B cell (primary cell): ENCODE data around the gene CD300LG. TPM values are rescaled to one million over a fixed set of nuclear protein-coding genes. Genes with fewer than 3 reads are reported as not detected.

Experiments
- ATAC-seq: fragments of 200-7000 bp; cut with Tn5 transposase; one replicate; pipeline ENCODE4 v1.10.0; 2021; ENCODE audit warnings: low read depth, mild to moderate bottlenecking, moderate number of reproducible peaks, moderate library complexity
- CTCF ChIA-PET: fragments of 350-600 bp; sonication (Branson Sonifier 250); formaldehyde crosslinking; loops from one replicate; lab custom pipeline; 2021; ENCODE audit warnings: antibody characterized with exemption, inconsistent platforms; lab: Charles Lee
- POLR2A ChIA-PET: fragments of 350-600 bp; sonication (Branson Sonifier 250); formaldehyde crosslinking; loops from one replicate; lab custom pipeline; 2021; ENCODE audit warnings: antibody characterized with exemption; lab: Charles Lee
- DNase-seq: peaks from one replicate; pipeline ENCODE4 v3.0.0; 2013
- H2AFZ ChIP-seq: 2 replicates; pipeline ENCODE4 v1.6.1; 2012; ENCODE audit warnings: mild to moderate bottlenecking, low read depth, low read length; ENCODE audit not compliant: insufficient read depth, poor library complexity, severe bottlenecking
- H3K27ac ChIP-seq, 2 donors: 1 replicate in 1 of 2; 2 replicates in 1 of 2; pipeline ENCODE4 v1.5.1; 2012 to 2013; ENCODE audit warnings: low read length in 2 of 2, mild to moderate bottlenecking in 2 of 2, moderate library complexity in 1 of 2
- H3K27me3 ChIP-seq, 4 experiments: fragments of 200-600 bp in 1 of 4; sonication (generic) in 1 of 4; replicated peaks in 1 of 4; 1 replicate in 2 of 4; 2 replicates in 2 of 4; pipeline versions ENCODE4 v1.6.1 to v1.7.0; 2013 to 2016; ENCODE audit warnings: low read length in 3 of 4, mild to moderate bottlenecking in 2 of 4, mixed read lengths in 1 of 4, moderate library complexity in 1 of 4; ENCODE audit not compliant: insufficient read depth in 4 of 4, control insufficient read depth in 3 of 4; ENCODE audit errors: control extremely low read depth in 1 of 4
- H3K36me3 ChIP-seq, 2 experiments: replicated peaks in 1 of 2; 1 replicate in 1 of 2; 2 replicates in 1 of 2; pipeline versions ENCODE4 v1.6.1 to v1.7.1; 2013; ENCODE audit warnings: low read length in 1 of 2; ENCODE audit not compliant: insufficient read depth in 2 of 2, control insufficient read depth in 1 of 2; ENCODE audit errors: control extremely low read depth in 1 of 2, extremely low read depth in 1 of 2
- H3K4me1 ChIP-seq, 2 donors: fragments of 200-600 bp in 1 of 2; sonication (generic) in 1 of 2; 1 replicate in 1 of 2; 2 replicates in 1 of 2; pipeline versions ENCODE4 v1.5.1 to v1.6.1; 2013 to 2017; ENCODE audit warnings: low read length in 2 of 2; ENCODE audit not compliant: control insufficient read depth in 2 of 2, insufficient read depth in 2 of 2
- H3K4me2 ChIP-seq: replicated peaks from 2 replicates; pipeline ENCODE3; 2012; ENCODE audit warnings: mild to moderate bottlenecking, low read depth, low read length; ENCODE audit not compliant: poor library complexity, severe bottlenecking
- H3K4me3 ChIP-seq, 5 experiments: fragments of 200-600 bp in 1 of 5; sonication (generic) in 1 of 5; 1 replicate in 3 of 5; 2 replicates in 2 of 5; pipeline versions ENCODE4 v1.5.1 to v1.7.0; 2011 to 2016; ENCODE audit warnings: low read length in 4 of 5, mild to moderate bottlenecking in 4 of 5, low read depth in 2 of 5, control low read depth in 1 of 5, moderate library complexity in 1 of 5; ENCODE audit not compliant: insufficient read depth in 1 of 5; ENCODE audit errors: control extremely low read depth in 1 of 5, extremely low read depth in 1 of 5
- H3K79me2 ChIP-seq: fragments of 200-600 bp; sonication (generic); one replicate; pipeline ENCODE4 v1.6.0; 2016; ENCODE audit warnings: low read length; ENCODE audit not compliant: control insufficient read depth, insufficient read depth
- H3K9ac ChIP-seq: fragments of 200-600 bp; sonication (generic); 2 replicates; pipeline ENCODE4 v1.6.1; 2017; ENCODE audit warnings: mild to moderate bottlenecking, low read length, moderate library complexity
- H3K9me3 ChIP-seq, 3 donors: one replicate each; pipeline versions ENCODE4 v1.6.1 to v1.7.1; 2013; ENCODE audit warnings: low read length in 2 of 3; ENCODE audit not compliant: control insufficient read depth in 2 of 3, insufficient read depth in 1 of 3; ENCODE audit errors: control extremely low read depth in 1 of 3
- H4K20me1 ChIP-seq: 2 replicates; pipeline ENCODE4 v1.6.0; 2012; ENCODE audit warnings: mild to moderate bottlenecking, low read length; ENCODE audit not compliant: insufficient read depth, control insufficient read depth, poor library complexity, severe bottlenecking
- H3K27ac Mint-ChIP-seq: one replicate; pipeline ENCODE4 v1.8.0; 2021; ENCODE audit warnings: mixed read lengths
- H3K27me3 Mint-ChIP-seq: one replicate; pipeline ENCODE4 v1.8.0; 2021; ENCODE audit warnings: mixed read lengths
- H3K4me1 Mint-ChIP-seq: one replicate; pipeline ENCODE4 v1.8.0; 2021; ENCODE audit warnings: mixed read lengths
- H3K4me3 Mint-ChIP-seq: one replicate; pipeline ENCODE4 v1.8.0; 2021; ENCODE audit warnings: mixed read lengths
- H3K9me3 Mint-ChIP-seq: one replicate; pipeline ENCODE4 v1.8.0; 2022; ENCODE audit warnings: mixed read lengths; ENCODE audit not compliant: insufficient read depth
- EZH2 ChIP-seq: IDR thresholded peaks from 2 replicates; pipeline ENCODE4 v1.6.1; 2012; ENCODE audit warnings: borderline replicate concordance, low read depth, mild to moderate bottlenecking, moderate library complexity, low read length; ENCODE audit not compliant: insufficient read depth, poor library complexity, severe bottlenecking
- WGBS: methylation state at CpG from one replicate; pipeline ENCODE4 v1.1.5; 2013; ENCODE audit warnings: missing lambda C conversion rate; ENCODE audit not compliant: insufficient coverage; 5-methylcytosine and 5-hydroxymethylcytosine counted together
- intact Hi-C: fragments of 100-400 bp; cut with micrococcal nuclease; formaldehyde crosslinking; loops from one replicate; pipeline ENCODE4 v1.10.0; 2022
- polyA plus RNA-seq: library from polyadenylated mRNA; depleted of rRNA; stranded (reverse); fragments of >200 nt; gene quantifications from 2 replicates; pipeline ENCODE4 v1.2.3, GENCODE V29; 2012
- total RNA-seq, 2 donors: library from RNA; stranded (reverse); fragments of 120-200 nt in 1 of 2; gene quantifications; 1 replicate in 1 of 2; 2 replicates in 1 of 2; pipeline versions ENCODE4 v1.2.3 to v1.2.4, GENCODE V29; 2013 to 2022

Gene CD300LG
- total and polyA plus RNA-seq, 2 donors (not counting 1 experiment from before 2014, with no cell fraction given): not detected

- H3K4me3 ChIP-seq: no peak overlapping the region
- TF ChIP-seq EZH2: no peak
- peaks cover 14 to 20% of the 10 kb centered on the region in 2 donors for H3K4me1 ChIP-seq
- no peak overlapping the region for H3K4me3 Mint-ChIP-seq
- intact Hi-C loops: no loop called here
- peaks cover 15% of the 10 kb centered on the region for H3K27me3 Mint-ChIP-seq
- H2AFZ ChIP-seq: no peak overlapping the region
- H3K36me3 ChIP-seq: no peaks in the 10 kb centered on the region
- 78% methylated on average over 3 of the region's 4 CpGs for WGBS
- H3K27ac Mint-ChIP-seq: no peak overlapping the region
- H3K9me3 ChIP-seq: peaks cover 0 to 5% (median 0%) of the 10 kb centered on the region in 3 donors
- no peak overlapping the region for H3K4me2 ChIP-seq
- no peaks in the 10 kb centered on the region for H3K9me3 Mint-ChIP-seq
- peaks cover 20% of the 10 kb centered on the region for H3K4me1 Mint-ChIP-seq
- no peak overlapping the region for H3K27ac ChIP-seq
- no peak for DNase-seq
- no peaks in the 10 kb centered on the region for H4K20me1 ChIP-seq
- H3K27me3 ChIP-seq: peaks cover 0 to 19% (median 8%) of the 10 kb centered on the region in 4 experiments
- ChIA-PET CTCF (interaction anchor here (1.2 kb wide), 1 partner anchor 31 kb away, joined by 3 read pairs; no protein-coding TSS in a partner anchor), POLR2A (no interaction called here)
- H3K79me2 ChIP-seq: no peaks in the 10 kb centered on the region
- ATAC-seq: no peak
- H3K9ac ChIP-seq: no peak overlapping the region
Measured at GRCh38 chr17:43912635-43913304, 65.8 kb downstream of the CD300LG start.

Other genes with a start within 250 kb of the CD300LG start
- not detected in 2 replicates for gene MEOX1, start 185.3 kb upstream of the CD300LG start, total RNA-seq
- not detected in 2 replicates for gene MEOX1, start 185.3 kb upstream of the CD300LG start, polyA plus RNA-seq
- gene SOST, start 88.4 kb upstream of the CD300LG start, total RNA-seq: not detected in 2 replicates
- not detected in 2 replicates for gene SOST, start 88.4 kb upstream of the CD300LG start, polyA plus RNA-seq
- gene DUSP3, start 68.2 kb upstream of the CD300LG start, total RNA-seq: 17.8 and 18.2 TPM in 2 replicates
- 8.9 and 13.7 TPM in 2 replicates for gene DUSP3, start 68.2 kb upstream of the CD300LG start, polyA plus RNA-seq
- not detected in 2 replicates for gene CFAP97D1, start 66.7 kb upstream of the CD300LG start, total RNA-seq
- 0.01 and 0.04 TPM in 2 replicates for gene CFAP97D1, start 66.7 kb upstream of the CD300LG start, polyA plus RNA-seq
- not detected in 2 replicates for gene MPP3, start 14.0 kb upstream of the CD300LG start, total RNA-seq
- 0.16 TPM in 1 of 2 replicates, not detected in the other for gene MPP3, start 14.0 kb upstream of the CD300LG start, polyA plus RNA-seq
- not detected in 2 replicates for gene MPP2, start 60.4 kb downstream of the CD300LG start, total RNA-seq
- 0.10 and 0.15 TPM in 2 replicates for gene MPP2, start 60.4 kb downstream of the CD300LG start, polyA plus RNA-seq
- not detected in 2 replicates for gene PPY, start 95.3 kb downstream of the CD300LG start, total RNA-seq
- gene PPY, start 95.3 kb downstream of the CD300LG start, polyA plus RNA-seq: not detected in 2 replicates
- not detected in 2 replicates for gene PYY, start 106.8 kb downstream of the CD300LG start, total RNA-seq
- 0.19 TPM in 1 of 2 replicates, not detected in the other for gene PYY, start 106.8 kb downstream of the CD300LG start, polyA plus RNA-seq
- 1.9 and 2.2 TPM in 2 replicates for gene NAGS, start 157.4 kb downstream of the CD300LG start, total RNA-seq
- gene NAGS, start 157.4 kb downstream of the CD300LG start, polyA plus RNA-seq: 0.42 and 0.66 TPM in 2 replicates
- gene TMEM101, start 167.8 kb downstream of the CD300LG start, total RNA-seq: 25.2 and 25.3 TPM in 2 replicates
- 15.4 and 16.3 TPM in 2 replicates for gene TMEM101, start 167.8 kb downstream of the CD300LG start, polyA plus RNA-seq
- gene LSM12, start 219.5 kb downstream of the CD300LG start, total RNA-seq: 31.2 and 36.5 TPM in 2 replicates
- gene LSM12, start 219.5 kb downstream of the CD300LG start, polyA plus RNA-seq: 16.0 and 16.8 TPM in 2 replicates
- gene G6PC3, start 223.6 kb downstream of the CD300LG start, total RNA-seq: 26.7 and 28.5 TPM in 2 replicates
- gene G6PC3, start 223.6 kb downstream of the CD300LG start, polyA plus RNA-seq: 20.0 and 24.3 TPM in 2 replicates